Measurements from ENCODE around the gene USPL1.

Gene USPL1

DNA sequence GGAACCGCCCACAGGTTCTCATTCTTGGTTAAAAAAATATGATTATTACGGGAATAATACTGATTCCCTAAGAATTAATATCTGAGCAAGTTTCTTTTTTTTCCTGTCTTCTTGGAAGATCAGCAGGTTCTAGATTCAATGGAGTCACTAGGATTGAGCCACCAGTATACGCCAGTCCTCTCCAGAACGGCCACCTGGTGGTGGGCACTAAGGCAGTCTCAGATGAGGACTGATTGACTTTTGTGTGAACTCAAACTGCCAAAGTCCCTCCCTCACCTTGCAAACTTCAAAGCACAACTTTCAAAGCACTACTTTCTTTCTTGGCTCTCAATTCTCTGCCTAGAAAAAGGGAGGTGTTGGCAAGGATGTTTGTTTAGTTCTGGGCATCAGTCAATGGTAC lies 84.3 kb downstream of the USPL1 start:
- TF ChIP-seq, protein P1, sequence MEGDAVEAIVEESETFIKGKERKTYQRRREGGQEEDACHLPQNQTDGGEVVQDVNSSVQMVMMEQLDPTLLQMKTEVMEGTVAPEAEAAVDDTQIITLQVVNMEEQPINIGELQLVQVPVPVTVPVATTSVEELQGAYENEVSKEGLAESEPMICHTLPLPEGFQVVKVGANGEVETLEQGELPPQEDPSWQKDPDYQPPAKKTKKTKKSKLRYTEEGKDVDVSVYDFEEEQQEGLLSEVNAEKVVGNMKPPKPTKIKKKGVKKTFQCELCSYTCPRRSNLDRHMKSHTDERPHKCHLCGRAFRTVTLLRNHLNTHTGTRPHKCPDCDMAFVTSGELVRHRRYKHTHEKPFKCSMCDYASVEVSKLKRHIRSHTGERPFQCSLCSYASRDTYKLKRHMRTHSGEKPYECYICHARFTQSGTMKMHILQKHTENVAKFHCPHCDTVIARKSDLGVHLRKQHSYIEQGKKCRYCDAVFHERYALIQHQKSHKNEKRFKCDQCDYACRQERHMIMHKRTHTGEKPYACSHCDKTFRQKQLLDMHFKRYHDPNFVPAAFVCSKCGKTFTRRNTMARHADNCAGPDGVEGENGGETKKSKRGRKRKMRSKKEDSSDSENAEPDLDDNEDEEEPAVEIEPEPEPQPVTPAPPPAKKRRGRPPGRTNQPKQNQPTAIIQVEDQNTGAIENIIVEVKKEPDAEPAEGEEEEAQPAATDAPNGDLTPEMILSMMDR (IDR thresholded peaks at IDR 0.05; ENCODE audit: low read depth, low read length) = peak; percentile 5
- TF ChIP-seq MYC (IDR thresholded peaks at IDR 0.05; ENCODE audit: low read depth, low read length) (no peak), MAX (IDR thresholded peaks at IDR 0.05; ENCODE audit: low read depth, low read length) (no peak), POLR2A (IDR thresholded peaks at IDR 0.05; ENCODE audit: extremely low read depth, insufficient read length) (no peak)
- DNase-seq (ENCODE audit: low read depth) = no peak
- H3K4me3 ChIP-seq (ENCODE audit: low read depth, low read length) = no peak overlapping the region

DNA sequence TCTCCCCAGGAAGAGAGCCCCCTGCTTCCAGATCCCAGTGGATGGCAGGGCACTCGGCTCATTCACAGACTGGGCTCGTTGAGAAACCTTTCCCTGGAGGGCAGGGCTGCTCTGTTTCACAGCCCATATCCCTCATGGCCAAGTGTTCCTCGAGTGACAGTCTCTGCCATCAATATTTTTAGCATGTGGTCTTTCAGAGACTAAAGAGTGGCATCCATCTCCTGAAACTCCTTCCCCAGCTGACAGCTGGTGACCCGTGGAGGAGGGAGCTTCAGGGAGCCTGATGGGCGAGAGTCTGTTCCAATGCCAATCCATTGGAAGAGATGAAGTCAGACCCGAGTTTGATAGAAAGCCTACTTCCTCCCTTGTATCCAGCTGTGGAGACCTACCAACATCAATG lies 86.9 kb downstream of the USPL1 start:
- TF ChIP-seq MAX (IDR thresholded peaks at IDR 0.05; ENCODE audit: low read depth, low read length) (no peak), POLR2A (IDR thresholded peaks at IDR 0.05; ENCODE audit: extremely low read depth, insufficient read length) (no peak), MYC (IDR thresholded peaks at IDR 0.05; ENCODE audit: low read depth, low read length) (no peak)
- TF ChIP-seq, protein P1 (IDR thresholded peaks at IDR 0.05; ENCODE audit: low read depth, low read length) = no peak
- DNase-seq (ENCODE audit: low read depth) = no peak
- H3K4me3 ChIP-seq (ENCODE audit: low read depth, low read length) = no peak overlapping the region

GRCh38 chr13:30705680-30706079 lies 88.0 kb downstream of the USPL1 start:
- TF ChIP-seq, protein P1 (IDR thresholded peaks at IDR 0.05; ENCODE audit: low read depth, low read length) = no peak
- no peak for TF ChIP-seq POLR2A (IDR thresholded peaks at IDR 0.05; ENCODE audit: extremely low read depth, insufficient read length)
- TF ChIP-seq MYC (IDR thresholded peaks at IDR 0.05; ENCODE audit: low read depth, low read length) = no peak
- no peak for TF ChIP-seq MAX (IDR thresholded peaks at IDR 0.05; ENCODE audit: low read depth, low read length)
- H3K4me3 ChIP-seq (ENCODE audit: low read depth, low read length) = no peak overlapping the region
- DNase-seq (ENCODE audit: low read depth) = no peak

DNA sequence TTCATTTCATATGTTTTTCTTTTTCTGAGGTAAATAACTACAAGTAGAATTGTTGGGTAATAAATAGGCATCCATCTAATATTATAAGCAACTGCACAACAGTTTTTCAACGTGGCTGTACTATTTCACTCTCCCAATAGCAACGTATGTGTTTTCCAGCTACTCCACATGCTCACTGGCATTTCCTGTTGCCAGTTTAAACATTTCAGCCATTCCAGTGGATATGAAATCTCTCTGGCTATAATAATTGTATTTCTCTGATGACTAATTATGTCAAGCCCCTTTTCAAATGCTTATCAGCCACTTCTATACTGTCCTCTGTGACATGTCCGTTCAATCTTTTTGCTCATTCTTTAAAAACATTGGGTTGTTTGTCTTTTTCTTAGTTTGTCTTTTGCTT lies 90.8 kb downstream of the USPL1 start:
- TF ChIP-seq, protein P1 (IDR thresholded peaks at IDR 0.05; ENCODE audit: low read depth, low read length) = no peak
- TF ChIP-seq MYC (IDR thresholded peaks at IDR 0.05; ENCODE audit: low read depth, low read length) = no peak
- no peak for TF ChIP-seq POLR2A (IDR thresholded peaks at IDR 0.05; ENCODE audit: extremely low read depth, insufficient read length)
- TF ChIP-seq MAX (IDR thresholded peaks at IDR 0.05; ENCODE audit: low read depth, low read length) = no peak
- DNase-seq (ENCODE audit: low read depth) = no peak
- H3K4me3 ChIP-seq (ENCODE audit: low read depth, low read length) = no peak overlapping the region
